Stimulated activated CD4-positive, alpha-beta T cell treated with anti-CD3 and anti-CD28 coated beads, Interleukin-2, amount 100 ng/mL, for 4 hours (primary cell): Measurements from ENCODE around the gene DEDD.

Source experiments
- DNase-seq: peaks from one replicate; pipeline ENCODE4 v3.0.0-alpha.2; 2020; ENCODE audit warnings: low read depth

Gene DEDD

GRCh38 chr1:161162806-161163205, 30.3 kb upstream of the DEDD start:
- no peak for DNase-seq

GRCh38 chr1:161162052-161162451, 29.6 kb upstream of the DEDD start:
- no peak for DNase-seq

- no peak for DNase-seq
Measured at GRCh38 chr1:161161652-161162051, 29.2 kb upstream of the DEDD start.

- DNase-seq = no peak
Measured at GRCh38 chr1:161160671-161161145, 28.2 kb upstream of the DEDD start.

GRCh38 chr1:161159913-161160243, 27.4 kb upstream of the DEDD start:
- no peak for DNase-seq

- DNase-seq = peak; percentile 87
Measured at GRCh38 chr1:161159087-161159912, 26.8 kb upstream of the DEDD start, which contains the start of gene USP21. USP21 (plus strand) TSS chr1:161159500; CDS start chr1:161160641, 1,141 bp downstream.

GRCh38 chr1:161158316-161159010, 26.0 kb upstream of the DEDD start:
- DNase-seq = no peak

GRCh38 chr1:161157867-161158266, 25.4 kb upstream of the DEDD start:
- no peak for DNase-seq

GRCh38 chr1:161153682-161154337, 21.3 kb upstream of the DEDD start, which contains the start of gene UFC1:
UFC1 (plus strand) TSS chr1:161153978; CDS start chr1:161153998, 20 bp downstream.
- peak; percentile 70 for DNase-seq

GRCh38 chr1:161153176-161153575, 20.7 kb upstream of the DEDD start:
- no peak for DNase-seq

GRCh38 chr1:161145832-161146231, 13.4 kb upstream of the DEDD start:
- DNase-seq = no peak

- DNase-seq = no peak
Measured at GRCh38 chr1:161140755-161141400, 8.4 kb upstream of the DEDD start.

- DNase-seq = no peak
Measured at GRCh38 chr1:161139766-161140165, 7.3 kb upstream of the DEDD start.

- no peak for DNase-seq
Measured at GRCh38 chr1:161138431-161138830, 6.0 kb upstream of the DEDD start.

GRCh38 chr1:161137881-161138280, 5.4 kb upstream of the DEDD start:
- DNase-seq = no peak

- no peak for DNase-seq
Measured at GRCh38 chr1:161133220-161133740, 813 bp upstream of the DEDD start.

- no peak for DNase-seq
Measured at GRCh38 chr1:161131523-161132409, 701 bp downstream of the DEDD start.

- DNase-seq = no peak
Measured at GRCh38 chr1:161130266-161130665, 2.2 kb downstream of the DEDD start.

GRCh38 chr1:161128591-161129420, 3.7 kb downstream of the DEDD start:
- DNase-seq = no peak

GRCh38 chr1:161127649-161128048, 4.8 kb downstream of the DEDD start:
- DNase-seq = no peak
